WI38 (cell line): ENCODE data around the gene SERTAD1.

Experiments used
- H3K4me3 ChIP-seq: 2 replicates; pipeline ENCODE4 v1.5.1; 2011; ENCODE audit warnings: low read depth, mild to moderate bottlenecking, control low read depth, low read length
- CTCF ChIP-seq: IDR thresholded peaks from 2 replicates; pipeline ENCODE4 v1.5.1; 2012; ENCODE audit warnings: low read depth, mild to moderate bottlenecking, control low read depth, low read length

The SERTAD1 gene

GRCh38 chr19:40425450-40426287 lies at the start of gene SERTAD1:
Gene SERTAD1, minus strand, starts transcription at chr19:40425992. Its CDS starts 2,446 bp downstream, at chr19:40423546.
- H3K4me3 ChIP-seq, result peak within 1 kb of the TSS; percentile 74
- TF ChIP-seq CTCF, result peak; percentile 58

- TF ChIP-seq CTCF, result no peak
- no peak overlapping the region for H3K4me3 ChIP-seq
These were observed 48.9 kb upstream of the SERTAD1 start for GRCh38 chr19:40474737-40475136.

GRCh38 chr19:40472516-40472915 lies 46.7 kb upstream of the SERTAD1 start:
- H3K4me3 ChIP-seq, result no peak overlapping the region
- TF ChIP-seq CTCF, result no peak

GRCh38 chr19:40471111-40471510 lies 45.3 kb upstream of the SERTAD1 start:
- no peak overlapping the region for H3K4me3 ChIP-seq
- no peak for TF ChIP-seq CTCF

GRCh38 chr19:40469011-40469410 lies 43.2 kb upstream of the SERTAD1 start:
- no peak for TF ChIP-seq CTCF
- H3K4me3 ChIP-seq, result no peak overlapping the region

GRCh38 chr19:40466985-40467734 lies 41.4 kb upstream of the SERTAD1 start, which contains the start of gene SPTBN4:
Gene SPTBN4, plus strand, starts transcription at chr19:40467001. Its CDS starts 5,621 bp downstream, at chr19:40472622.
- peak within 1 kb of the TSS; percentile 48 for H3K4me3 ChIP-seq
- TF ChIP-seq CTCF, result no peak
